Measurements from ENCODE around the gene PRAME.
"Not testable (repeated sequence)": the region's sequence is repeated elsewhere in the genome, so short reads cannot be mapped to it uniquely, and the experiment has no call there.

The PRAME gene

GRCh38 chr22:22520667-22521602 lies 38.1 kb downstream of the PRAME start:
- DNase-seq, result no peak

DNA sequence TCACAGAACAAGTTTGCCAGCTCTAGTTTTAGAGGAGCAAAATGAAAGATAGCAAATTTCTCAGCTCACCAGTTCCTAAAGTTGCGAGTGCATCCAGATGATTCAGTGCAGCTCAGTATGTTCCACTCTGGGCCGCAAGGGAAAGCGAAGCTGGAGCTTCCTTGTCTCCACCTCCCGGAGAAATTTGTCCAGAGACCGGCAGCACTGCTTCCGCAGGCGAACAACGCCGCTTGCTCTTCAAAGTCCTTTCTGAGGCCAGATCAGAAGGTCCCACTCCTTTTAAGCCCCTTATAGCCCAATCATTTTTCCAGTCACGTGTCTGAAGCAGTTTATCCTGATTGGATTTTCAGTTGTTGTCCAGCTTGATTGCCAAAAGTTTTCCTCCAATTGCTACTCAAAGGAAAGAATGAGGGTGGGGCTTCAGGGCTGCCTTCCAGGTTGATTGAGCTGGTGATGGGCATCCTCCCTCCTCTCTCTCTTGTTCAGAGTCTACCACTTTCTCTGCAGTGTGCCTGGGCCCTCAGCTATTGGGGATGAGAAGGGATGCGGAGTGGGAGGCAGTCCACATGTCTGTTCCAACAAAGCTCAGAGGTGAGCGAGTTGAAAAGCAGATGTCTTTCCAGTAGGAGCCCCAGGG lies 38.9 kb downstream of the PRAME start, which contains the start of gene ZNF280A:
ZNF280A (minus strand) TSS at position 251 of the 637 bp plus-strand sequence. CDS start 4,640 bp downstream, outside the sequence.
- DNase-seq, result no peak

- no peak for DNase-seq
Observed at GRCh38 chr22:22519591-22519990, 39.5 kb downstream of the PRAME start.

- DNase-seq, result no peak
Observed at GRCh38 chr22:22516992-22517391, 42.1 kb downstream of the PRAME start.

- DNase-seq, result no peak
Observed at GRCh38 chr22:22515890-22516289, 43.2 kb downstream of the PRAME start.

DNA sequence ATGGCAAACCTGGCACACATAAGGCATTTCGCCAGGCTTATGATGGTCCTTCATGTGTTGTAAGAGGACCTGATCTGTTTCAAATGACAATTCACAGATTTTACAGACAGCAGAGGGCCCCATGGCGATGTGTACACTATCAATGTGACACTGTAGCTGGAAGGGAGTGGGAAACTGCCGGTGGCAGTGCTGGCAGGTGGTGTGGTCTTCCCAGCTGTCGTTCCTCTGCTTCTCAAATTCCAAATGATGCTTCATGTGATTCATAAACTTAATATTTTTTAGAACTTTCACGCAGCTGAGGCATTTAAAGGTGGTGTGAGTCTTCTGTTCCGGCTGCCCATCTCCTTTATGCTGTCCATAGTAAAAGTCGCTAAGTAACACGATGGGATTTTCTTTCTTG lies 44.6 kb downstream of the PRAME start:
- not testable (repeated sequence) for DNase-seq

- no peak for DNase-seq
Observed at GRCh38 chr22:22513619-22514018, 45.4 kb downstream of the PRAME start.

GRCh38 chr22:22512951-22513350 lies 46.1 kb downstream of the PRAME start:
- no peak for DNase-seq

GRCh38 chr22:22510833-22511232 lies 48.2 kb downstream of the PRAME start:
- DNase-seq, result not testable (repeated sequence)

DNA sequence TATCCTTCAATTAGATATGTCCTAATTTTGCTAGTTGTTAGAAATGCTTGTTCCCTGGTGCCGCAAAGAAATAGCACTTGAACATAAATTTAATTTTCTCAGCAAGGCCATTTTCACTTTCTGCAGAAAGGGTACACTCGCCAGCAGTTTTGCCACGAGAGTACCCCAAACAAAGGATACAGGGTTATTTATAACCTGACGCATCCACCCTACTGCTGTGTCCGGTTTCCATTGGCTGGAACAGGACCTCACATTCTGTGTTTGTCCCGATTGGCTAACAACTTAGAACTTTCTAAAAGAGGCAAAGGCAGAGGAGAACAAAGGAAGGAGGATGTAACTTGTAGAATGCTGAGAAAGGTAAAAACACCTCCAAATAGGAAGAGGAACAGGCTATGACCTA lies 49.2 kb downstream of the PRAME start:
- not testable (repeated sequence) for DNase-seq

- DNase-seq, result peak; percentile 39 to 51
Observed at GRCh38 chr22:22508274-22509176, 50.5 kb downstream of the PRAME start, which contains the start of gene ZNF280B. Gene ZNF280B (minus strand): TSS chr22:22508742. CDS start chr22:22489398, 19,344 bp downstream.

- DNase-seq, result no peak
Observed at GRCh38 chr22:22507743-22508273, 51.3 kb downstream of the PRAME start.

- no peak for DNase-seq
Observed at GRCh38 chr22:22506736-22507135, 52.3 kb downstream of the PRAME start.

GRCh38 chr22:22498267-22498666 lies 60.8 kb downstream of the PRAME start:
- DNase-seq, result no peak
